Vagina (tissue), 2 donors: ENCODE measurements around the gene SEC22B.
"Not testable (repeated sequence)": the region's sequence is repeated elsewhere in the genome, so short reads cannot be mapped to it uniquely, and the experiment has no call there.

Source experiments
- CTCF ChIP-seq, 3 experiments: fragments of 450-650 bp in 2 of 3; fragments of 200-600 bp in 1 of 3; sonication (generic) in 1 of 3; IDR thresholded peaks; one replicate each; pipeline ENCODE4 v1.5.1; 2017 to 2019; ENCODE audit warnings: antibody characterized with exemption in 3 of 3, mild to moderate bottlenecking in 2 of 3, moderate library complexity in 2 of 3
- POLR2A ChIP-seq, 2 donors: fragments of 450-650 bp; IDR thresholded peaks; one replicate each; pipeline ENCODE4 v1.6.1; 2017; ENCODE audit warnings: antibody characterized with exemption in 2 of 2, mild to moderate bottlenecking in 2 of 2, moderate library complexity in 2 of 2
- POLR2AphosphoS5 ChIP-seq, 2 donors: sonication (generic); formaldehyde crosslinking; IDR thresholded peaks; one replicate each; pipeline ENCODE4 v1.9.0; 2017; ENCODE audit warnings: antibody characterized with exemption in 2 of 2, mild to moderate bottlenecking in 2 of 2, low read depth in 1 of 2; ENCODE audit not compliant: insufficient read depth in 1 of 2

GRCh38 chr1:120127921-120128320 is 48.4 kb downstream of the SEC22B start:
- TF ChIP-seq POLR2A (IDR thresholded peaks at IDR 0.05); CTCF (IDR thresholded peaks at IDR 0.05); POLR2AphosphoS5 (IDR thresholded peaks at IDR 0.05; ENCODE audit: insufficient read depth in 1 of 2, low read depth in 1 of 2): not testable (repeated sequence)
